Measurements from ENCODE around the gene DPP6. TPM values are rescaled to one million over a fixed set of nuclear protein-coding genes. Genes with fewer than 3 reads are reported as not detected.

DPP6 gene
- total RNA-seq, 4 donors from 2014 or later: 1.5 to 2.9 TPM; not detected in 2

DNA sequence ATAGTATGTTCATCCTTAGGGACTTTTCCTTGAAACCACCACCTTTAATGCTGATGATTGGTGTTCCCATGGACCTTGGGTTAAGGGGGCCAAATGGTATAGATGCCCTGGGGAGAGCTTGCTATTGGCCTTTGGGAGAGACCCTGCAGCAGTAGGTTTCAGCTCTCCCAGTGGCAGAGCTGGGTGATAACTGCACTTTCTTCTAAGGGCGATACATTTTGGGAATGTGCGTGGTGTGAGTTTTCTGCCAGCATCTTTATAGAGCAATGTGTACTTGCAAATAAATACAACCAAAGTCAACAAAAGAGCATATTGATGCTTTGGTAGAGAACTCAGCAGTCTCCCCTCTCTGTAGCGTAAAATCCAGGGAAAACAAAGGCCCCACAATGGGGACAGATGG, 546.7 kb downstream of the DPP6 start:
- Histone ChIP-seq H3K4me1 (no peaks in the 10 kb centered on the region), H3K27me3 (no peaks in the 10 kb centered on the region), H3K4me3 (no peak overlapping the region), H3K27ac (no peak overlapping the region), H3K9me3 (no peaks in the 10 kb centered on the region), H3K36me3 (no peaks in the 10 kb centered on the region)
- no peak for TF ChIP-seq POLR2A (IDR thresholded peaks at IDR 0.05)
- TF ChIP-seq, protein P1, sequence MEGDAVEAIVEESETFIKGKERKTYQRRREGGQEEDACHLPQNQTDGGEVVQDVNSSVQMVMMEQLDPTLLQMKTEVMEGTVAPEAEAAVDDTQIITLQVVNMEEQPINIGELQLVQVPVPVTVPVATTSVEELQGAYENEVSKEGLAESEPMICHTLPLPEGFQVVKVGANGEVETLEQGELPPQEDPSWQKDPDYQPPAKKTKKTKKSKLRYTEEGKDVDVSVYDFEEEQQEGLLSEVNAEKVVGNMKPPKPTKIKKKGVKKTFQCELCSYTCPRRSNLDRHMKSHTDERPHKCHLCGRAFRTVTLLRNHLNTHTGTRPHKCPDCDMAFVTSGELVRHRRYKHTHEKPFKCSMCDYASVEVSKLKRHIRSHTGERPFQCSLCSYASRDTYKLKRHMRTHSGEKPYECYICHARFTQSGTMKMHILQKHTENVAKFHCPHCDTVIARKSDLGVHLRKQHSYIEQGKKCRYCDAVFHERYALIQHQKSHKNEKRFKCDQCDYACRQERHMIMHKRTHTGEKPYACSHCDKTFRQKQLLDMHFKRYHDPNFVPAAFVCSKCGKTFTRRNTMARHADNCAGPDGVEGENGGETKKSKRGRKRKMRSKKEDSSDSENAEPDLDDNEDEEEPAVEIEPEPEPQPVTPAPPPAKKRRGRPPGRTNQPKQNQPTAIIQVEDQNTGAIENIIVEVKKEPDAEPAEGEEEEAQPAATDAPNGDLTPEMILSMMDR (IDR thresholded peaks at IDR 0.05): no peak
- DNase-seq: no peak

DNA sequence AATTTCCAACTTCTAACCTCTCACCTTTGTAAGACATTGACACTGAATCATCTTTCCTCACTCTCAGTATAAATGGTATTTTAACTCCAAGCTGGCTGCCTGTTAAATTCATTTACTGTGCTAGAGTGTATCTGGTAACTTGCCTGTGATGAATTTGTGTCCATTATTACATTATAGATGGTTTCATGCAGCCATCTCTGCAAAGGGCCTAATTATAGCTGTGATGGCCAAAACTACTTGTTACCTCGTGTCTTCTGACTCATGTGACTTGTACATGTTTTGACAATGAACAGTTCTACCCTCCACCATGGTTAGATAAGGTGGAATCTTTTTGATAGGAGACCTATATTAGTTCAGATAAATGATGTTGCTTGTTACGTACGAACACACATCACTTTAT, 558.7 kb downstream of the DPP6 start:
- no peak for TF ChIP-seq POLR2A (IDR thresholded peaks at IDR 0.05)
- TF ChIP-seq, protein P1 (IDR thresholded peaks at IDR 0.05): no peak
- H3K27me3 ChIP-seq: no peaks in the 10 kb centered on the region
- no peak for DNase-seq
- no peak overlapping the region for H3K27ac ChIP-seq
- no peaks in the 10 kb centered on the region for H3K4me1 ChIP-seq
- H3K9me3 ChIP-seq: no peaks in the 10 kb centered on the region
- H3K36me3 ChIP-seq: no peaks in the 10 kb centered on the region
- no peak overlapping the region for H3K4me3 ChIP-seq

DNA sequence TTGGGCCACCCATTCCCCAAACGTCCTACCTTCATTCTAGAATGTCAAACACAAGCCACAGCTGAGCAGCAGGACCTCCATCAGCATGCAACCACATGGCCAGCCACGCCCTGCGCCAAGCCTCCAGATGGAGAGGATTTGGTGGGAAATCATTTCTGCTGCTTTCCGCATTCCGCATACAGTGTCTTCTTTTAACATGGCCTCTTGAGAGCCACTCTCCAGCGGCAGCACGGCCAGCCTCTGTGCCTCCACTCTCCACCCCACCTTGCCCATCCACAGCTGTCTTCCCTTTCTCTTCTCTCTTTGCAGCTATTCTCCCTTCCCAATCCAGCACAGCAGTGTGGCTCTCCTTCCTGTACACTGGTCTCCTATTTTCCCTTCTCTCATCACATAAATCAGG, 561.6 kb downstream of the DPP6 start:
- H3K27me3 ChIP-seq: no peaks in the 10 kb centered on the region

DNA sequence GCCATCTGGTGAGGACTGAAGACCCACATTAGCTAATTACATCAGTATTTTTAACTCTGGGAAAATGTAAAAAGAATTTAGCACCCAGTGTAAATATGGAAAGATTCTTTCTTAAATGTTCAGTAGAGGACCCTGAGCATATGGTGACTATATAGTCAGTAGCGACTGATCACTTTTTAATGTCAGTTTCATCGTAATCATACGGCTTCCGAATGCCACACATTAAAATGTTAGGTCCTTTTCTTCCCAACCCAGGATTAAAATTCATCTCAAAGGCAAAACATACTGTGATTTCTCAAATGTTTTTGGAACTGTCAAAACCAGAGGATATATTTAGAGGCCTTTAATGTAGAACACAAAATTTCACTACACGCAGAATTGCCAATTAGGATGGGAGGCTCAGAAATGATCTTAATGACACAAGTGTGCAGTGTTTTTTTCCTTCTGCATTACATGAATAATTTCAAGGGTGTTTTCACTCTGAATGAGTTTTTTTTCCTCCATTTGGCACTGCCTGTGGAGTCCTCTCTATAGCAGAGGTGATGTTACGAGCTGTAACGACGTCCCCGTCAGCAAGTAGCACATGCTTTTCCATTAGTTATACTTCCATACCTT, 568.0 kb downstream of the DPP6 start:
- TF ChIP-seq POLR2A (IDR thresholded peaks at IDR 0.05): no peak
- TF ChIP-seq, protein P1 (IDR thresholded peaks at IDR 0.05): no peak

More for the DNA sequence above, 561.6 kb downstream of the DPP6 start:
- DNase-seq: no peak
- no peaks in the 10 kb centered on the region for H3K36me3 ChIP-seq
- H3K4me3 ChIP-seq: no peak overlapping the region
- H3K27ac ChIP-seq: no peak overlapping the region
- TF ChIP-seq POLR2A (IDR thresholded peaks at IDR 0.05): no peak
- TF ChIP-seq, protein P1 (IDR thresholded peaks at IDR 0.05): no peak
- H3K4me1 ChIP-seq: no peaks in the 10 kb centered on the region
- H3K9me3 ChIP-seq: no peaks in the 10 kb centered on the region

DNA sequence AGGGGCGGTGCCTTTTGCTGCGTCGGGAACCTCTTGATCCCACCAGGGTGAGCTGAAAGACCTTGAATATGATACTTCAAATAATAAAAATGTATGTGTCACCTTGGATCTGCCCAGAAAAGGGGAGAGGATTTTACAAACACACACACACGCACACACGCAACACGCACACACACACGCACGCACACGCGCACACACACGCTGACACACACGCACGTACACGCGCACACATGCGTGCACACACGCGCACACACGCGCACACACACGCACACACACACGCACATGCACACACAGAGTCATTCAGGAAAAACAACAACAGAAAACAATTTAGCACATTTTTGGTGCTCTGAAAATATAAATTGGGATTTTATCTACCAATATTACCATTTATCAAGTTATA, 571.2 kb downstream of the DPP6 start:
- Histone ChIP-seq H3K27ac (no peak overlapping the region), H3K9me3 (no peaks in the 10 kb centered on the region), H3K4me1 (no peaks in the 10 kb centered on the region), H3K4me3 (no peak overlapping the region), H3K27me3 (no peaks in the 10 kb centered on the region), H3K36me3 (no peaks in the 10 kb centered on the region)
- TF ChIP-seq, protein P1 (IDR thresholded peaks at IDR 0.05): no peak
- TF ChIP-seq POLR2A (IDR thresholded peaks at IDR 0.05): no peak
- DNase-seq: no peak

More for the DNA sequence above, 568.0 kb downstream of the DPP6 start:
- H3K9me3 ChIP-seq: no peaks in the 10 kb centered on the region
- no peak for DNase-seq
- no peaks in the 10 kb centered on the region for H3K36me3 ChIP-seq
- H3K4me3 ChIP-seq: no peak overlapping the region
- no peaks in the 10 kb centered on the region for H3K27me3 ChIP-seq
- no peak overlapping the region for H3K27ac ChIP-seq
- no peaks in the 10 kb centered on the region for H3K4me1 ChIP-seq

All from Peyer's patch (tissue), 4 donors.